ENCODE measurements around the gene SH3TC2.

- TF ChIP-seq CTCF (optimal IDR thresholded peaks at IDR 0.05 in 1 of 3, IDR thresholded peaks at IDR 0.05 in 1 of 3, conservative IDR thresholded peaks at IDR 0.05 in 1 of 3; ENCODE audit: extremely low read depth in 1 of 3, insufficient read depth in 2 of 3, low read length in 3 of 3) (no peak), EZH2 (IDR thresholded peaks at IDR 0.05; ENCODE audit: low read length) (no peak)
Observed at GRCh38 chr5:148972396-148972795, 90.5 kb downstream of the SH3TC2 start.

Measured in keratinocyte (primary cell).